OCI-LY3 (cell line): ENCODE results near the gene SAC3D1.

ENCODE experiments used
- H2AFZ ChIP-seq: fragments of 200-600, 300-600 bp; shearing (Covaris generic); 2 replicates; pipeline ENCODE4 v1.6.0; 2014; ENCODE audit warnings: antibody characterized with exemption, low read depth, low read length
- H3K27ac ChIP-seq: fragments of 200-600, 300-600 bp; sonication (generic); 2 replicates; pipeline ENCODE4 v1.5.1; 2014; ENCODE audit warnings: mild to moderate bottlenecking, low read length, moderate library complexity, mixed read lengths
- H3K27me3 ChIP-seq: fragments of 200-600, 300-600 bp; sonication (generic); 2 replicates; pipeline ENCODE4 v1.6.1; 2014; ENCODE audit warnings: low read depth, low read length, mixed read lengths
- H3K36me3 ChIP-seq: fragments of 200-600, 300-600 bp; sonication (generic); replicated peaks from 2 replicates; pipeline ENCODE3; 2014; ENCODE audit warnings: low read depth, low read length, mixed read lengths
- H3K4me1 ChIP-seq: fragments of 300-600, 200-600 bp; sonication (generic); 2 replicates; pipeline ENCODE4 v1.6.1; 2014; ENCODE audit warnings: low read length, mixed read lengths
- H3K4me2 ChIP-seq: fragments of 200-600, 300-600 bp; sonication (generic); 2 replicates; pipeline ENCODE4 v1.6.1; 2014; ENCODE audit warnings: low read length, mixed read lengths
- H3K4me3 ChIP-seq: fragments of 300-600, 200-600 bp; sonication (generic); 2 replicates; pipeline ENCODE4 v1.5.1; 2014; ENCODE audit warnings: antibody characterized with exemption, mild to moderate bottlenecking, low read length, moderate library complexity
- H3K79me2 ChIP-seq: fragments of 300-600, 200-600 bp; shearing (Covaris generic); 2 replicates; pipeline ENCODE4 v1.6.1; 2014; ENCODE audit warnings: mild to moderate bottlenecking, low read length, mixed read lengths
- H3K9ac ChIP-seq: fragments of 300-600, 200-600 bp; shearing (Covaris generic); 2 replicates; pipeline ENCODE4 v1.6.0; 2014; ENCODE audit warnings: mild to moderate bottlenecking, low read length, moderate library complexity
- H3K9me3 ChIP-seq: fragments of 200-600, 300-600 bp; shearing (Covaris generic); 2 replicates; pipeline ENCODE4 v1.6.1; 2014; ENCODE audit warnings: low read length, mixed read lengths; ENCODE audit not compliant: insufficient read depth
- H4K20me1 ChIP-seq: fragments of 200-600, 300-600 bp; sonication (generic); 2 replicates; pipeline ENCODE4 v1.6.1; 2016; ENCODE audit warnings: low read length, mixed read lengths; ENCODE audit not compliant: insufficient read depth
- CTCF ChIP-seq: fragments of 200-600, 300-600 bp; sonication (generic); IDR thresholded peaks from 2 replicates; pipeline ENCODE4 v1.5.1; 2014; ENCODE audit warnings: antibody characterized with exemption, low read length, low read depth
- EZH2phosphoT487 ChIP-seq: fragments of 200-600 bp; shearing (Covaris generic); IDR thresholded peaks from 2 replicates; pipeline ENCODE4 v1.6.1; 2018; ENCODE audit warnings: antibody characterized with exemption, mixed run types, low read depth

The SAC3D1 gene

GRCh38 chr11:65035579-65035978 lies 5.4 kb upstream of the SAC3D1 start:
- H3K27me3 ChIP-seq = no peaks in the 10 kb centered on the region
- no peaks in the 10 kb centered on the region for H4K20me1 ChIP-seq
- TF ChIP-seq CTCF = no peak
- H3K4me1 ChIP-seq = peaks cover 6% of the 10 kb centered on the region; the same call in 1 of the 2 replicates
- H3K9me3 ChIP-seq = no peaks in the 10 kb centered on the region
- H3K79me2 ChIP-seq = no peaks in the 10 kb centered on the region
- no peak overlapping the region for H3K4me2 ChIP-seq
- no peak overlapping the region for H3K27ac ChIP-seq
- H3K9ac ChIP-seq = no peak overlapping the region
- no peak overlapping the region for H2AFZ ChIP-seq
- no peak overlapping the region for H3K4me3 ChIP-seq
- no peaks in the 10 kb centered on the region for H3K36me3 ChIP-seq

- no peak overlapping the region for H3K9ac ChIP-seq
- no peak overlapping the region for H2AFZ ChIP-seq
- no peak overlapping the region for H3K4me3 ChIP-seq
- no peaks in the 10 kb centered on the region for H3K36me3 ChIP-seq
- H3K27ac ChIP-seq = no peak overlapping the region
- no peak for TF ChIP-seq CTCF
- no peak for TF ChIP-seq EZH2phosphoT487
- no peak overlapping the region for H3K4me2 ChIP-seq
- H3K4me1 ChIP-seq = peaks cover 9% of the 10 kb centered on the region; the same call in 1 of the 2 replicates
- H3K9me3 ChIP-seq = no peaks in the 10 kb centered on the region
- no peaks in the 10 kb centered on the region for H4K20me1 ChIP-seq
- H3K79me2 ChIP-seq = no peaks in the 10 kb centered on the region
- no peaks in the 10 kb centered on the region for H3K27me3 ChIP-seq
Observed at GRCh38 chr11:65036931-65037330, 4.1 kb upstream of the SAC3D1 start.

GRCh38 chr11:65040520-65040846 lies 527 bp upstream of the SAC3D1 start:
- Histone ChIP-seq H3K9ac (peak overlapping the region; percentile 75), H2AFZ (peak overlapping the region; percentile 76), H4K20me1 (no peaks in the 10 kb centered on the region), H3K4me3 (peak overlapping the region; percentile 78), H3K4me1 (peaks cover 9% of the 10 kb centered on the region; the same call in 1 of the 2 replicates), H3K9me3 (no peaks in the 10 kb centered on the region), H3K27ac (peak overlapping the region; percentile 88), H3K4me2 (peak overlapping the region; percentile 79), H3K79me2 (no peaks in the 10 kb centered on the region), H3K36me3 (peaks cover 6% of the 10 kb centered on the region), H3K27me3 (no peaks in the 10 kb centered on the region)
- TF ChIP-seq EZH2phosphoT487 = no peak
- no peak for TF ChIP-seq CTCF

GRCh38 chr11:65042891-65043290 lies 1.9 kb downstream of the SAC3D1 start:
- Histone ChIP-seq H3K9ac (no peak overlapping the region), H3K9me3 (no peaks in the 10 kb centered on the region), H3K36me3 (peaks cover 6% of the 10 kb centered on the region), H3K27me3 (no peaks in the 10 kb centered on the region), H3K79me2 (no peaks in the 10 kb centered on the region), H3K4me1 (peaks cover 9% of the 10 kb centered on the region; the same call in 1 of the 2 replicates), H3K27ac (no peak overlapping the region), H4K20me1 (no peaks in the 10 kb centered on the region), H2AFZ (no peak overlapping the region), H3K4me2 (no peak overlapping the region), H3K4me3 (no peak overlapping the region)
- TF ChIP-seq CTCF (no peak), EZH2phosphoT487 (no peak)
